Stimulated activated CD4-positive, alpha-beta T cell treated with anti-CD3 and anti-CD28 coated beads, Interleukin-12 subunit alpha, Interleukin-12 subunit beta, amount 100 ng/mL, for 24 hours (primary cell): ENCODE data around the gene STRN.
"Not testable (repeated sequence)": the region's sequence is repeated elsewhere in the genome, so short reads cannot be mapped to it uniquely, and the experiment has no call there.

ENCODE experiments used
- DNase-seq, 2 experiments: peaks; one replicate each; pipeline ENCODE4 v3.0.0-alpha.2; 2020; ENCODE audit warnings: low read depth in 2 of 2

The STRN gene, protein sequence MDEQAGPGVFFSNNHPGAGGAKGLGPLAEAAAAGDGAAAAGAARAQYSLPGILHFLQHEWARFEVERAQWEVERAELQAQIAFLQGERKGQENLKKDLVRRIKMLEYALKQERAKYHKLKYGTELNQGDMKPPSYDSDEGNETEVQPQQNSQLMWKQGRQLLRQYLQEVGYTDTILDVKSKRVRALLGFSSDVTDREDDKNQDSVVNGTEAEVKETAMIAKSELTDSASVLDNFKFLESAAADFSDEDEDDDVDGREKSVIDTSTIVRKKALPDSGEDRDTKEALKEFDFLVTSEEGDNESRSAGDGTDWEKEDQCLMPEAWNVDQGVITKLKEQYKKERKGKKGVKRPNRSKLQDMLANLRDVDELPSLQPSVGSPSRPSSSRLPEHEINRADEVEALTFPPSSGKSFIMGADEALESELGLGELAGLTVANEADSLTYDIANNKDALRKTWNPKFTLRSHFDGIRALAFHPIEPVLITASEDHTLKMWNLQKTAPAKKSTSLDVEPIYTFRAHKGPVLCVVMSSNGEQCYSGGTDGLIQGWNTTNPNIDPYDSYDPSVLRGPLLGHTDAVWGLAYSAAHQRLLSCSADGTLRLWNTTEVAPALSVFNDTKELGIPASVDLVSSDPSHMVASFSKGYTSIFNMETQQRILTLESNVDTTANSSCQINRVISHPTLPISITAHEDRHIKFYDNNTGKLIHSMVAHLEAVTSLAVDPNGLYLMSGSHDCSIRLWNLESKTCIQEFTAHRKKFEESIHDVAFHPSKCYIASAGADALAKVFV

DNA sequence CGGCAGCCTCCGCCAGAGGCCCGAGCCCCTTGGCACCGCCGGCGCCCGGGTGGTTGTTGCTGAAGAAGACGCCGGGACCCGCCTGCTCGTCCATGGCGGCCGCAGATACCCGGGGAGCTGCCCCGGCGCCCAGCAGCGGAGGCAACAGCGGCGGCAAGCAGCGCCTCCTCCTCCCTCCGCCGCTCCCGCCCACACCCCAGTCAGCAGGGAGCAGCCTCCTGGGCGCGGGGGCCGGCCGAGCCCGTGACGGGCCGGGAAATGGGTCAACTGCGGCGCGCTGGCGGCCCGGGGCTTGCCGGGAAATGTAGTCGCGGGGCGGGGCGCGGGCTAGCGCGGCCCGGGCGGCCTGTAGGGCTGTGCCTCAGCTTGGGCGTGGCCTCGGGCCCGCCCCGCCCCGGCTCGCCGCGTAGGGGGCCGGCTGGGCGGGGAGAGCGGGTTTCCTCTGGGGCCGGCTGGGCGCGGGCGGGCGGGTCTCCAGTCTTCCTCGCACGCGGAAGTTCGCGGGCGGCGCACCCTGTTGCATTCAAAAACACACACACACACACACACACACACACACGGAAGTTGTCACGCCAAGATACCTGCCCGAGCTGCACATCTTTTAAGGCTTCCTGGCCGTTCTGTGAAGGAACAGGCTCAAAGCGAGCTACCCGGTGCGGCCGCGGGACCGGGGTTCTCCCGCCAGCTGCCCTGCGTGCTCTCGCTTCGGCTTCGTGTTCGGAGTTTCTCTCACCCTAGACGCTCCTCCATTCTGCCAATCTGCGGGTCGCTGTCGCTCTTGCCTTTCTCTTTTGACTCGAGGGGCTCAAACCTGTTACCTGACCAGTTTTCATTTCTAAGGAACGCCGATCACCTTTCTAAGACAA, at the start of gene STRN:
Gene STRN, minus strand, starts transcription at position 167 of the 866 bp plus-strand sequence. Its CDS starts 73 bp downstream, at position 94.
- DNase-seq = peak; percentile 94 to 96

DNA sequence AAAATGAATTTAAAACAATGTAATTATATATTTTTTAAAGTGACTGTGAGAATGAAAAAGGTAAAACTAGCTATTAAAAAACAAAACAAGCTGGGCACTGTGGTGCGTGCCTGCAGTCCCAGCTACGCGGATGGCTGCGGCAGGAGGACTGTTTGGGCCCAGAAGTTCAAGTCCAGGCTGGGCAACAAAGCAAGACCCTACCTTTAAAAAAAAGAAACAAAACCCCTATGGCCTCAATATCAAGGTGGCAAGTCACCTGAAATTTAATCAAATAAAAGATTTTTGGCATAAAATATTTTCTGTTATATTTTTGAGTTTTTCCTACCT, 46.9 kb upstream of the STRN start:
- no peak for DNase-seq

DNA sequence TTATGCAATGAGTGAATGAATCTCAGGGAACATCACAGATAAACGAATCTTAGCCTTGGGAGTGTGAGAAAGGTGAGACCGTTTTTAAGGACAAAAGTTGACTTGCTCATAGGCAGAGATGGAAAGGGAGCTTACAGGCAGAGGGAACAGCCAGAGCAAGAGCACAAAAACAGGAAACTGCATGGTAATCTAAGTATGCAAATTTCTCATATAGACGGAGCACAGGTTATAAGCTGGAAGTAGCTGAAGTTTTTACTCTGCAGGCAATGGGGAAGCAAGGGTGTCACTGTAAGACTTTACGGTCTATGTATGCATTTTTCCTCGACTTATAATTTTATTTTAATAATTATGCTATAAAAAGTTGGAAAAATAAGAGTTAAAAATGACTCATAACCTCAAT, 44.8 kb upstream of the STRN start:
- no peak for DNase-seq

DNA sequence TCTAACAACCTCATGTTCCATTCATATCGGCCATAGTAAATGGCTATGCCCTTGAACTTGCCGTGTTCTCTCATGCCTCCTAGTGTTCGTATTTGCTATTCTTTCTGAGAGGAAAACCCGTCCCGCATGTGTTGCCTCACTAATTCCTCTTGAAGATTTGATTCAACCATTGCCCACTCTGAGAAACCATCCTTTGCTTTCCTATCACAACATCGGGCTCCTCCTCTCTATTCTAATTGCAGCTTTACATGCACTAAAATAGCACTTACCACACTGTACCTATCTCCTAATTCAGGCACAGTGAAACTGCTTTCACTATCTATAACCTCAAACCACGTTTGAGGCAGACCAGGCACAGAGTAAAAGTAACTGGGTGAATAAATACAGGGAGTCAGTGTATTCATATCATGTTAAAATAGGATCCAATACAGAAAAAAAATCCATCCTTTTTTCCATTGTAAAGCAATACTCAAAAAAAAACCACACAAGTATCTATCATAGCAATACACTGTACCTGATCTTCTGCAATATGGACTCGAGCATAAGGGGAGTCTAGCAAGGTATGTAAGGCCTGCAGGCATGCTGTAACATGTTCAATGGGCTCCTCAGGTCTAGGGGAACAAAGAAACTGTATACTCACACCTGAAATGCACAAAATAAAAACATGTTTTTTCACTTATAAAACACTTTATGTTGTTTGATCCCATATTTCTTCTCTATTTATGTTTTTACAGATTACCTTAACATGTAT, 39.0 kb upstream of the STRN start:
- DNase-seq = no peak

DNA sequence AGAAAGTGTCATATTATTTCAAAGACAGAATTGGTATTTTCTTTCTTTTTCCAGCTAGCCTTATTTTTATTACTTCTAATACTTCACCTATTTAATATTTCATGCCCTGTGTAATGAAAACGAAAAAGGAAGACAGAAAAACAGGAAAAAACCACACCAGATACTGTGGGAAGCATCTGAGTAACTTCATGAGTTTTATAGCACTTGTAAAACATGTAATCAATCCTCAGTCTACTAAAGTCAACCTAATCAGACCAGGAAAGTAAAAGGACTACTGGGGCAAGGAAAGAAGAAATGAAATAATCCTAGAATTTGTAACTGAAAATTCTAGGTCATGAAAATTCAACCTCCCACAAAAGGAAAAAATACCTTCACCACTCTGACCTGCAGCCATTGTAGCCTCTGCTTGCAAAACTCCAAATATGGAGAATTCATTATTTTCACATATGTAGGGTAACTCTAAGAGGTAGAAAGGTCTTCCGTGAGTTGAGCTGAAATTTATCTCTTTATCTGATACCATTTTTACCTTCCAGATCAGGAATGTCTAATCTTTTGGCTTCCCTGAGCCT, 34.7 kb upstream of the STRN start:
- no peak for DNase-seq

DNA sequence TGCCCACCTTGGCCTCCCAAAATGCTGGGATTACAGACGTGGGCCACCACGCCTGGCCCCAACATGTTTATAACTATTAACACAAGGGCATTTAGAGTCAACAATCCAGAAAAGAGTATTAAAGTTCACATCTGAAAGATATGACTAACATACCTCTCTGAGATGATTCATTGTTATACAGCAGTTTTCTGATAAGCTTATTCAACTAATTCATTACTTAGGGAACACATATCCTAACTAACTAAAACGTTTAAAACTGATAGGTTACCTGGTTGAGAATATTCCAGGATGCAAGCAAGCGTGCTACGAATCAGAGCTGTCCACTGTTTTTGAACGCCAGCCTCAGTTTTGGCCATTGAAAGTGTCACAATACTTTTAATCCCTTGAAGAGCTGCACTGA, 34.0 kb upstream of the STRN start:
- no peak for DNase-seq

DNA sequence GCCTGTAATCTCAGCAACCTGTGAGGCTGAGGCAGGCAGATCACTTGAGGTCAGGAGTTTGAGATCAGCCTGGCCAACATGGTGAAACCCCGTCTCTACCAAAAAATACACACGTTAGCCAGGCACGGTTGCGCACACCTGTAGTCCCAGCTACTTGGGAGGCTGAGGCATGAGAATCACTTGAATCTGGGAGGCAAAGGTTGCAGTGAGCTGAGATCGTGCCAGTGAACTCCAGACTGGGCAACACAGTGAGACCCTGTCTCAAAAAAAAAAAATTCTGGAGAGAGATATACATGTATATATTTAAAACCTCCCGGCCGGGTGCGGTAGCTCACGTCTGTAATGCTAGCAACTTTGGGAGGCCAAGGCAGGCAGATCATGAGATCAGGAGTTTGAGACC, 33.1 kb upstream of the STRN start:
- not testable (repeated sequence) for DNase-seq

DNA sequence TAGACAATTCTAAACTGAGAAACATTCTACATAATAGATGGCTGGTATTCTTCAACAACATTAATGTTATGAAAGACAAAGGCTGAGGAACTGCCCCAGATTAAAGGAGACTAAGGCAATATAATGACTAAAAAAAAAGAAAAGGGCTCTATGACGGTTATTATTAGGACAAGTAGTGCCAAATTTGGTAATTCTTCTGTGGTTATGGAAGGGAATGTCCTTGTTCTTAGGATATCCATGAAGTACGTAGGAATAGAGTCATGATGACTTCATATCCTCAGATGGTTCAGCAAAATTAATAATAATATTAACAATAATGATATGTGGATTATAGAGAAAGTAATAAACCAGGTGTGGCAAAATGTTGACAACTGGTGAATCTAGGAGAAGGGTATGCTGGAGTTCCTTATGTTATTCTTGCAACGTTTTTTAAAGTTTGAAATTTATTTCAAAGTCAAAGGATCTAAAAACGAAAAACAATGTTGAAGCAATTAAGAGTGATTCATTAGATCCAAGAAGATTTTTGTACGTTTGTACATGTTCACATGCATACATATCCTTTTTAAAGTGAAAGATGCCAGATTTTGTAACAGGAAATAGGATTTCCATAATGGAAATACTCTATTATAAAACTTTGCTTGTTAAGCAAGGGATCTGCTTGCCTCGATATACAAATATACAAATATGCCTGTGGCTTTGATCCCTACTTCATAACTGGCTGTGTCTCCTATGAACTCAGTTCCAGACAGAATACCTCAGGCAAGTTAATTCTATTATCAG, 27.7 kb upstream of the STRN start:
- DNase-seq = no peak

DNA sequence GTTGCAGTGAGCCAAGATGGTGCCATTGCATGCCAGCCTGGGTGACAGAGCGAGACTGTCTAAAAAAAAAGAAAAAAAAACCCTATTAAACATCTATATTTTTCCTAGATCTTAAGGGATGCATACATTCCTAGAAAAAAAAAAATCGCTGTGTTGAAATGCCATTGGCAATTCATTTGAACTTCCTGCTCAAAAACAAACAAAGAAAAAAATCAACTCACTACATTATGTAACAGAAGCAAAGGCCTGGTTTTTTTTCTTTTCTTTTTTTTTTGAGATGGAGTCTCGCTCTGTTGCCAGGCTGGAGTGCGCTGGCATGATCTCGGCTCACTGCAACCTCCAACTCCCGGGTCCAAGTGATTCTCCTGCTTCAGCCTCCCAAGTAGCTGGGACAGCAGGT, 21.7 kb upstream of the STRN start:
- no peak for DNase-seq

DNA sequence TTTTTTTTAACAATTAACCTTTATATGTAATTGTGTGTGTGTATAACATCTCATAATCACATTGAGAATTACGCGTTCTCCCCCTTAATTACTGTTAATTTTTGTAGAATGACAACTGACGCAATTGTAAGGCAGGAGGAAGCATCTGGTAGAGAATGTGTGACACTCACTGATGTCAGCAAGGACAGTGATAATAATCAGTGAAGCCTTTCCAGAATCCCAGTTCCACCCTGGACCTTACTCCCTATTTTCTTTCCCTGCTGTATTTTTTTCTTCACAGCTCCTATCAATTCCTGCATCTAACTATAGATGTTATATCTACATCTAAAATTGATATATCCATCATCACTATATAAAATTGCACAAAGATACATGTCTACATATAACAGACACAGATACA, 16.1 kb upstream of the STRN start:
- no peak for DNase-seq

DNA sequence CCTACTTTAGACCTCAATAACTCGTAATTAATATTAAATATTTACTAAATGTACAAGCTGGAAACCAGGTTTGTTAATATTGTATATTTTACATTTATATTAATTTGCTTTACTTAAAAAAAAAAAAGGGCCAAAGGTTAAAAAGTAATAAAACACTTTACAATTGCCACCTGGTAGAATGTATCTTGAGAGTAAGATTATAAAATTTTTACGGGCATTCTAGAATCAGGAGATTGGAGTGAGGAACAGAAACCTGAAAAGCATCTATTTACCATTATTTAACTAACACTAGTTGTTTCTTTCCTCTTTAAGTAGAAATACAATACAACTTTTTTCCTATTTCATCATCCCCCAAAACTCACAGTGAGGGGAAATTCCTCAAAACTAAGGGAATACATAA, 15.6 kb upstream of the STRN start:
- DNase-seq = no peak

DNA sequence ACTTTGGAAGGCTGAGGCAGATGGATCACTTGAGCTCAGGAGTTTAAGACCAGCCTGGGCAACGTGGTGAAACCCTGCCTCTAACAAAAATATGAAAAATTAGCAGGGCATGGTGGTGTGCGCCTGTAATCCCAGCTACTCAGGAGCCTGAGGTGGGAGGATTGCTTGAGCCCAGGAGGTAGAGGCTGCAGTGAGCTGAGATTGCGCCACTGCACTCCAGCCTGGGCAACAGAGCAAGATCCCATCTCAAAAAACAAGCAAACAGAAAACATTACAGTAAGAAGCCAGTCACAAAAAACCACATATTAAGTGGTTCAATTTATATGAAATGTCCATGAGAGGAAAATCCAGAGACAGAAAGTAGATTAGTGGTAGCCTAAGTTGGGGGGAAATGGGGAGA, 12.7 kb upstream of the STRN start:
- not testable (repeated sequence) for DNase-seq

DNA sequence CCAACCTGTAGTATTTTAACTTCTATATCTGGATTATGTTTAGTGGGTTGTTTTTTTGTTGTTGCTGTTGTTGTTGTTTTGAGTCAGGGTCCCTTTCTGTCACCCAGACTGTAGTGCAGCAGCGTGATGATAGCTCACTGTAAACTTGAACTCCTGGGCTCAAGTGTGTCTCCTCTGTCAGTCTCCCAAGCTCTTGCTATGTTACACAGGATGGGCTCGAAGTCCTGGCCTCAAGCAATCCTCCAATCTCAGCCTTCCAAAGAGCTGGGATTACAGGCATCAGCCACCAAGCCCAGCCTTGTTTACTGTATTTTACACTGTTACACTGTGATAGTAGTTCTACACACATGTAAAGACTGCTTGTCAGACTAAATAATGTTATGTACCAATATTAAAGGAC, 9.7 kb upstream of the STRN start:
- DNase-seq = no peak

DNA sequence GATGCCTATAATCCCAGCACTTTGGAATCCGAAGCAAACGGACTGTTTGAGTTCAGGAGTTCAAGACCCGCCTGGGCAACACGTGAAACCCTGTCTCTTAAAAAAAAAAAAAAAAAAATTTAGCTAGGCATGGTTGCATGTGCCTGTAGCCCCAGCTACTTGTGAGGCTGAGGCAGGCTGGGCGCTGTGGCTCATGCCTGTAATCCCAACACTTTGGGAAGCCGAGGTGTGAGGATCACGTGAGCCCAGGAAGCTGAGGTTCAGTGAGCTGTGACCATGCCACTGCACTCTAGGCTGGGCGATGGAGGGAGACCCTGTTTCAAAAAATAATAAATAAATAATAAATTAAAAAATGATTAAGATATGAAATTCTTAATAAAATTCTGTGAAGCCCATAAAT, 9.0 kb upstream of the STRN start:
- no peak for DNase-seq

DNA sequence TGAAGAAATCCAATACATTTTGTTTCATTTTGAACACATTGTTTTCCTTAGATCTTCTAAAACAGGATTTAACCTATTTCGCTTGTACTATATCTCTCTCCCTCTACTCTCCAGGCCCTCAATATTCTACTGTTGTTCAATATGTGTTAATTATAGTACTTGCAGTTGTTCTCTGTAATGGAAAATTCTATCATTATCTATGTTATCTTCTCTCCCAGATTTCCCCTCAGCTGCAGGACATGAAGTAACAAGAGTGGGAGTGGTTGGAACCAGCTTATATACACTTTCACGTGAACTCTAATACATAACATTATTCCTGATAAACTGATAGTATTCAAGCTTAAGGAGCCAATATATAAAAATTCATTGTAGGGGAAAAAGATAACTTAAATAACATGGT, 7.0 kb upstream of the STRN start:
- DNase-seq = no peak

DNA sequence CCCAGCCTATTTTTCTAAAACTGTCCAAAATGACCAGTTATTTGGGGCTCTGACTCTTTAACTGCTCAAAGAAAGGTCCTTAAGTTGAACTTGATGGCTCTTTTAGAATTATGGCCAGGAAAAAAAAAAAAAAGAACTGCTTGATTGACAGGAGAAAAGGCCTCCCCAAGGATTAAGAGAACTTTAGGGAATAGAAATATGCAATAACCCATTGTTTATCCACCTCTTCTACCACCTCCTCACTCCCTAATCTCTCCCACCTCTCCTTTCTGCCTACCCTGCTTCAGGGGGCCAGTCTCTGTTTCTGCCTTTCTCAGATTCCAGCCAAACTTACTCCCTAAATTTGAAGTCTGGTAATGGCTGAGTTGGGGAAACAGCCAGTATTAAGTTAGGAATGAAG, 5.7 kb upstream of the STRN start:
- no peak for DNase-seq

DNA sequence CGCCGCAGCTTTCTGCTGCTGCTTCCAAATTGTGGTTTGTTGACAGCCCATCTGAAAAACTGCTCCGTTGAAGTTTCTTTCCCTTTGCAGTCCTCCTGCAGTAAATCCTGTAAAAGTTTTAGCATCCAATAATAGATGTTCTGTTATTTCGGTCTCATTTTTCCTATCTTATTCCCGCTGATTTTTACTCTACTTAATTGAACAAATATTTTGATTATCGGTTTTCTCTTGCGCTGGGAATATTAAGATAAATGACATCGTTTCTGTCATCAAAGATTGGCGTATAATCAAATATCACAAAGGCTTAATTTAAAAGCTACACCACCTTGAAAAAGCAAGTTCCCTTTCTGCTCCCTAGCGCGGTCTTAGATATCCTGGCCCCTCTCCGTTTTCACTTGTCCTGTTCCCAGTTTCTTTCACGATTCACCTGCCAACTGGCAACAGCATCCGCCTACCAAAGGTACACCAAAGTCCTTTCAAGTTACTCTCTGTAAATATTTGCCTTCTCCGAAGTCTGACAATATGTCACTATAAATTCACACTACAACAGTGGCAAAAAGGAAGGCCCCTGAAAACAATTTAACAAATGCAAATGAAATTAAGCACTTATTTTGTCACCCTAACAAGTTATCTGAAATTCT, 1.0 kb upstream of the STRN start:
- DNase-seq = no peak

DNA sequence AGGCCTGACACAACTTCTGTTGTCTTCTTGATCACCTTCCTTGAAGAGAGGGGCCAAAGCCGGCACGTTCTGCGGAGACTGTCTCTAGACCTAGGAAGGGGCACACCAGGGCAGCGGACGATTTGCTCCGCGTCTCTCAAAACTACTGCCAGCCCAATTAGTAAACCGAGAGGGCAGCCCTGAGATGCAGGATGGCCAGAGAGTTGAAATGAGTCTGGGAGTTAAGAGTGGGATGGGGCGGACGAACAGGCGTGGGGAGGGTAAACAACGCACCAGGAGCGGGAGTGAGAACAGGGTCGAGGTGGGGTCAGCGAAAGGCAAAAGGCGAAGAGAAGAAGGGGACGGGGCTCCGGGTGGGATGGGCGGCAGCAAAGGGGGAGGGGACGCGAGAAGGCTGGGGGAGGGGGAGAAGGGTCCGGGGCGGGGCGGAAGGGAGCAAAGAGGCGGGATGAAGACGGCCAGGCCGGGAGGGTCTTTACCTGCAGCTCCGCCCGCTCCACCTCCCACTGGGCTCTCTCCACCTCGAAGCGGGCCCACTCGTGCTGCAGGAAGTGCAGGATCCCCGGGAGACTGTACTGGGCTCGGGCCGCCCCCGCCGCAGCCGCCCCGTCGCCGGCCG, 476 bp downstream of the STRN start:
- peak in 1 of 2 experiments; percentile 32 for DNase-seq

DNA sequence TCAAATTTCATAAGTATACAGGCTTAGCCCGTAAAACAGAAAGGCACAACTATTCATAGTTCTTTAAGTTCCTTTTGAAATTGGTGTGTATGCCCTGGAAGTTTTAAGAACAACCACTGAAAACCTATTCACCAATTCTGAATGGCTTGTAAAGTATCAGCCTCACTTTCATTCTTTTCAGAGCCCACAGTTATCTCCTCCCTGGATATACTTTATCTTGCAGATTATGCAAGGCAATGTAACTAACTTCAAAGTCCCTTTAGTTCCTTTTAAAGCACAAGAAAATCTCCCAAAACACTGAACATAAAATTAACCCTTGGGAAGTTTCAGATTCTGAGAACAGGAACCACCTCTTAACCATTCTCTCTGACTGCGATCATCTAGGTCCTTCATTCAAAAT, 1.1 kb downstream of the STRN start:
- no peak for DNase-seq
